ENCODE measurements around the gene DOCK4. TPM values are rescaled to one million over a fixed set of nuclear protein-coding genes. Genes with fewer than 3 reads are reported as not detected.

The DOCK4 gene
- total and polyA plus RNA-seq, 2 donors from 2014 or later: 3.2 to 38.9 TPM

GRCh38 chr7:112009081-112009480, 197.1 kb downstream of the DOCK4 start:
- H3K27me3 ChIP-seq (ENCODE audit: control insufficient read depth, insufficient read depth, low read length): no peaks in the 10 kb centered on the region
- DNase-seq: no peak
- no peak for TF ChIP-seq CTCF (IDR thresholded peaks at IDR 0.05; ENCODE audit: borderline replicate concordance, extremely low read depth, insufficient read depth)
- no peak overlapping the region for H3K9ac ChIP-seq (ENCODE audit: low read length in 3 of 3)
- H3K9me3 ChIP-seq (ENCODE audit: control insufficient read depth in 2 of 3, insufficient read depth in 1 of 3, low read length in 3 of 3): no peaks in the 10 kb centered on the region
- no peaks in the 10 kb centered on the region for H3K36me3 ChIP-seq (ENCODE audit: control insufficient read depth in 2 of 3, insufficient read depth in 3 of 3, low read length in 3 of 3)
- peaks cover 0 to 9% (median 0%) of the 10 kb centered on the region in 3 donors for H3K4me1 ChIP-seq (ENCODE audit: control insufficient read depth in 2 of 3, insufficient read depth in 2 of 3, low read depth in 1 of 3, low read length in 3 of 3)
- intact Hi-C loops (cut with DNase I): no loop called here
- no peak overlapping the region for H3K4me3 ChIP-seq (ENCODE audit: low read length in 3 of 3)
- H3K27ac ChIP-seq (ENCODE audit: low read depth in 2 of 2, low read length in 2 of 2): no peak overlapping the region
- FAIRE-seq: no peak

- DNase-seq (no peak), FAIRE-seq (no peak)
- no peak overlapping the region for H3K4me3 ChIP-seq (ENCODE audit: low read length in 3 of 3)
- H3K9me3 ChIP-seq (ENCODE audit: control insufficient read depth in 2 of 3, insufficient read depth in 1 of 3, low read length in 3 of 3): no peaks in the 10 kb centered on the region
- TF ChIP-seq CTCF (IDR thresholded peaks at IDR 0.05; ENCODE audit: borderline replicate concordance, extremely low read depth, insufficient read depth): no peak
- H3K9ac ChIP-seq (ENCODE audit: low read length in 3 of 3): no peak overlapping the region
- H3K27ac ChIP-seq (ENCODE audit: low read depth in 2 of 2, low read length in 2 of 2): no peak overlapping the region
- intact Hi-C loops (cut with DNase I): no loop called here
- no peaks in the 10 kb centered on the region for H3K36me3 ChIP-seq (ENCODE audit: control insufficient read depth in 2 of 3, insufficient read depth in 3 of 3, low read length in 3 of 3)
- peaks cover 0 to 9% (median 0%) of the 10 kb centered on the region in 3 donors for H3K4me1 ChIP-seq (ENCODE audit: control insufficient read depth in 2 of 3, insufficient read depth in 2 of 3, low read depth in 1 of 3, low read length in 3 of 3)
- no peaks in the 10 kb centered on the region for H3K27me3 ChIP-seq (ENCODE audit: control insufficient read depth, insufficient read depth, low read length)
These were observed 199.0 kb downstream of the DOCK4 start for GRCh38 chr7:112007185-112007584.

GRCh38 chr7:112006071-112006470, 200.1 kb downstream of the DOCK4 start:
- H3K4me3 ChIP-seq (ENCODE audit: low read length in 3 of 3): no peak overlapping the region
- DNase-seq: no peak
- TF ChIP-seq CTCF (IDR thresholded peaks at IDR 0.05; ENCODE audit: borderline replicate concordance, extremely low read depth, insufficient read depth): no peak
- H3K4me1 ChIP-seq (ENCODE audit: control insufficient read depth in 2 of 3, insufficient read depth in 2 of 3, low read depth in 1 of 3, low read length in 3 of 3): peaks cover 0 to 8% (median 0%) of the 10 kb centered on the region in 3 donors
- no peaks in the 10 kb centered on the region for H3K36me3 ChIP-seq (ENCODE audit: control insufficient read depth in 2 of 3, insufficient read depth in 3 of 3, low read length in 3 of 3)
- H3K9me3 ChIP-seq (ENCODE audit: control insufficient read depth in 2 of 3, insufficient read depth in 1 of 3, low read length in 3 of 3): no peaks in the 10 kb centered on the region
- intact Hi-C loops (cut with DNase I): no loop called here
- no peak for FAIRE-seq
- H3K27ac ChIP-seq (ENCODE audit: low read depth in 2 of 2, low read length in 2 of 2): no peak overlapping the region
- H3K9ac ChIP-seq (ENCODE audit: low read length in 3 of 3): no peak overlapping the region
- no peaks in the 10 kb centered on the region for H3K27me3 ChIP-seq (ENCODE audit: control insufficient read depth, insufficient read depth, low read length)

GRCh38 chr7:112005205-112005775, 200.9 kb downstream of the DOCK4 start:
- DNase-seq: peak in 1 of 5 donors; percentile 13

More at GRCh38 chr7:112005205-112005775, 200.9 kb downstream of the DOCK4 start:
- TF ChIP-seq CTCF (IDR thresholded peaks at IDR 0.05; ENCODE audit: borderline replicate concordance, extremely low read depth, insufficient read depth): no peak
- Histone ChIP-seq H3K9me3 (ENCODE audit: control insufficient read depth in 2 of 3, insufficient read depth in 1 of 3, low read length in 3 of 3) (no peaks in the 10 kb centered on the region), H3K27me3 (ENCODE audit: control insufficient read depth, insufficient read depth, low read length) (no peaks in the 10 kb centered on the region), H3K4me3 (ENCODE audit: low read length in 3 of 3) (no peak overlapping the region), H3K27ac (ENCODE audit: low read depth in 2 of 2, low read length in 2 of 2) (no peak overlapping the region), H3K4me1 (ENCODE audit: control insufficient read depth in 2 of 3, insufficient read depth in 2 of 3, low read depth in 1 of 3, low read length in 3 of 3) (peaks cover 0 to 2% (median 0%) of the 10 kb centered on the region in 3 donors), H3K36me3 (ENCODE audit: control insufficient read depth in 2 of 3, insufficient read depth in 3 of 3, low read length in 3 of 3) (no peaks in the 10 kb centered on the region), H3K9ac (ENCODE audit: low read length in 3 of 3) (no peak overlapping the region)
- FAIRE-seq: no peak
- intact Hi-C loops (cut with DNase I): no loop called here

All from kidney (tissue), 14 donors.